H1 (cell line): ENCODE measurements around the gene ZNF358. TPM values are rescaled to one million over a fixed set of nuclear protein-coding genes. Genes with fewer than 3 reads are reported as not detected.

ENCODE experiments used
- CTBP2 ChIP-seq: IDR thresholded peaks from 2 replicates; pipeline ENCODE4 v1.7.0; 2011; ENCODE audit warnings: borderline replicate concordance, mild to moderate bottlenecking, moderate library complexity, mixed read lengths, low read length; ENCODE audit not compliant: insufficient read depth, insufficient read length
- EGR1 ChIP-seq: IDR thresholded peaks from 2 replicates; pipeline ENCODE4 v1.6.1; 2011; ENCODE audit warnings: low read depth, low read length, borderline replicate concordance
- EZH2 ChIP-seq: fragments of 200-600 bp; sonication (generic); IDR thresholded peaks from 2 replicates; pipeline ENCODE4 v1.7.1; 2012; ENCODE audit warnings: low read depth, mild to moderate bottlenecking, moderate library complexity, low read length, inconsistent platforms; ENCODE audit not compliant: severe bottlenecking
- POLR2AphosphoS5 ChIP-seq: IDR thresholded peaks from 2 replicates; pipeline ENCODE4 v1.6.1; 2011; ENCODE audit warnings: low read depth, low read length
- RAD21 ChIP-seq, 2 experiments: IDR thresholded peaks in 1 of 2; conservative IDR thresholded peaks in 1 of 2; 2 replicates each; pipeline ENCODE4 v1.6.1; 2011; ENCODE audit warnings: low read depth in 2 of 2, low read length in 2 of 2, improper control_type of control experiment in 1 of 2, inconsistent platforms in 1 of 2, mild to moderate bottlenecking in 1 of 2, moderate library complexity in 1 of 2
- TAF1 ChIP-seq: IDR thresholded peaks from 2 replicates; pipeline ENCODE4 v1.6.1; 2011; ENCODE audit warnings: mild to moderate bottlenecking, low read depth, low read length
- polyA plus RNA-seq, 7 experiments: library from polyadenylated mRNA; depleted of rRNA in 3 of 7; stranded (reverse) in 5 of 7; unstranded in 2 of 7; fragments of >200 nt in 5 of 7; fragments of 200-250 nt in 2 of 7; gene quantifications; 1 replicate in 5 of 7; 2 replicates in 1 of 7; 4 replicates in 1 of 7; pipeline versions ENCODE4 v1.2.1 to v1.2.3, GENCODE V29; 2011 to 2013; ENCODE audit warnings: missing spikeins in 2 of 7, mixed read lengths in 2 of 7
- total RNA-seq: library from RNA; stranded (reverse); fragmentation: NEBNext Ultra II Directional; extraction: Animal tissue kit (Norgen Biotek cat#: 25700); gene quantifications from 2 replicates; pipeline ENCODE4 v1.2.1, GENCODE V29; 2021
- TF ChIP-seq, protein P1 (sequence below): fragments of 300-600 bp; sonication (generic); IDR thresholded peaks from 2 replicates; pipeline ENCODE4 v1.7.1; 2012; ENCODE audit warnings: low read length, moderate library complexity, mild to moderate bottlenecking, inconsistent platforms; ENCODE audit not compliant: insufficient replicate concordance
- TF ChIP-seq, protein P2 (sequence below), 3 experiments: IDR thresholded peaks; 1 replicate in 2 of 3; 2 replicates in 1 of 3; pipeline versions ENCODE4 v1.5.1 to v1.6.1; 2011; ENCODE audit warnings: low read length in 3 of 3, mild to moderate bottlenecking in 3 of 3, inconsistent platforms in 2 of 3, low read depth in 1 of 3, moderate library complexity in 1 of 3; ENCODE audit not compliant: insufficient read depth in 1 of 3; ENCODE audit errors: control extremely low read depth in 1 of 3

Gene ZNF358
- total and polyA plus RNA-seq, 2 of the 8 experiments (the other 6 are each of a cell fraction or from before 2014, with no cell fraction given): 40.0 to 60.3 TPM

DNA sequence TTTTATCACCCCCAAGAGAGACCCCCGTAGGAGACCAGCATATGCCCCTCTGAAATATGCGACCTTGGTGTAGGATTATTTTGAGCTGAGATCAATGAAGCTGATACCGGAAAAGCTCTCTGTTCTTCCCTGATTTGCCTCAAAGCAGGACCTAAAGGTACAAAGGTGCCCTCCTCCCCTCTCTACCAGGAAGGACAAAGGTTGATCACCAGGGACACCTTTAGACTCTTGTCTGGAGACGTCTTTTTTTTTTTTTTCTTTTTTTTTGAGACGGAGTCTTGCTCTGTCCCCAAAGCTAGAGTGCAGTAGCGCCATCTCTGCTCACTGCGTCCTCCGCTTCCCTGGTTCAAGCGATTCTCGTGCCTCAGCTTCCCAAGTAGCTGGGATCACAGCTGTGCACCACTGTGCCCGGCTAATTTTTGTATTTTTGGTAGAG is 26.3 kb upstream of the ZNF358 start (continued):
- TF ChIP-seq, protein P1, sequence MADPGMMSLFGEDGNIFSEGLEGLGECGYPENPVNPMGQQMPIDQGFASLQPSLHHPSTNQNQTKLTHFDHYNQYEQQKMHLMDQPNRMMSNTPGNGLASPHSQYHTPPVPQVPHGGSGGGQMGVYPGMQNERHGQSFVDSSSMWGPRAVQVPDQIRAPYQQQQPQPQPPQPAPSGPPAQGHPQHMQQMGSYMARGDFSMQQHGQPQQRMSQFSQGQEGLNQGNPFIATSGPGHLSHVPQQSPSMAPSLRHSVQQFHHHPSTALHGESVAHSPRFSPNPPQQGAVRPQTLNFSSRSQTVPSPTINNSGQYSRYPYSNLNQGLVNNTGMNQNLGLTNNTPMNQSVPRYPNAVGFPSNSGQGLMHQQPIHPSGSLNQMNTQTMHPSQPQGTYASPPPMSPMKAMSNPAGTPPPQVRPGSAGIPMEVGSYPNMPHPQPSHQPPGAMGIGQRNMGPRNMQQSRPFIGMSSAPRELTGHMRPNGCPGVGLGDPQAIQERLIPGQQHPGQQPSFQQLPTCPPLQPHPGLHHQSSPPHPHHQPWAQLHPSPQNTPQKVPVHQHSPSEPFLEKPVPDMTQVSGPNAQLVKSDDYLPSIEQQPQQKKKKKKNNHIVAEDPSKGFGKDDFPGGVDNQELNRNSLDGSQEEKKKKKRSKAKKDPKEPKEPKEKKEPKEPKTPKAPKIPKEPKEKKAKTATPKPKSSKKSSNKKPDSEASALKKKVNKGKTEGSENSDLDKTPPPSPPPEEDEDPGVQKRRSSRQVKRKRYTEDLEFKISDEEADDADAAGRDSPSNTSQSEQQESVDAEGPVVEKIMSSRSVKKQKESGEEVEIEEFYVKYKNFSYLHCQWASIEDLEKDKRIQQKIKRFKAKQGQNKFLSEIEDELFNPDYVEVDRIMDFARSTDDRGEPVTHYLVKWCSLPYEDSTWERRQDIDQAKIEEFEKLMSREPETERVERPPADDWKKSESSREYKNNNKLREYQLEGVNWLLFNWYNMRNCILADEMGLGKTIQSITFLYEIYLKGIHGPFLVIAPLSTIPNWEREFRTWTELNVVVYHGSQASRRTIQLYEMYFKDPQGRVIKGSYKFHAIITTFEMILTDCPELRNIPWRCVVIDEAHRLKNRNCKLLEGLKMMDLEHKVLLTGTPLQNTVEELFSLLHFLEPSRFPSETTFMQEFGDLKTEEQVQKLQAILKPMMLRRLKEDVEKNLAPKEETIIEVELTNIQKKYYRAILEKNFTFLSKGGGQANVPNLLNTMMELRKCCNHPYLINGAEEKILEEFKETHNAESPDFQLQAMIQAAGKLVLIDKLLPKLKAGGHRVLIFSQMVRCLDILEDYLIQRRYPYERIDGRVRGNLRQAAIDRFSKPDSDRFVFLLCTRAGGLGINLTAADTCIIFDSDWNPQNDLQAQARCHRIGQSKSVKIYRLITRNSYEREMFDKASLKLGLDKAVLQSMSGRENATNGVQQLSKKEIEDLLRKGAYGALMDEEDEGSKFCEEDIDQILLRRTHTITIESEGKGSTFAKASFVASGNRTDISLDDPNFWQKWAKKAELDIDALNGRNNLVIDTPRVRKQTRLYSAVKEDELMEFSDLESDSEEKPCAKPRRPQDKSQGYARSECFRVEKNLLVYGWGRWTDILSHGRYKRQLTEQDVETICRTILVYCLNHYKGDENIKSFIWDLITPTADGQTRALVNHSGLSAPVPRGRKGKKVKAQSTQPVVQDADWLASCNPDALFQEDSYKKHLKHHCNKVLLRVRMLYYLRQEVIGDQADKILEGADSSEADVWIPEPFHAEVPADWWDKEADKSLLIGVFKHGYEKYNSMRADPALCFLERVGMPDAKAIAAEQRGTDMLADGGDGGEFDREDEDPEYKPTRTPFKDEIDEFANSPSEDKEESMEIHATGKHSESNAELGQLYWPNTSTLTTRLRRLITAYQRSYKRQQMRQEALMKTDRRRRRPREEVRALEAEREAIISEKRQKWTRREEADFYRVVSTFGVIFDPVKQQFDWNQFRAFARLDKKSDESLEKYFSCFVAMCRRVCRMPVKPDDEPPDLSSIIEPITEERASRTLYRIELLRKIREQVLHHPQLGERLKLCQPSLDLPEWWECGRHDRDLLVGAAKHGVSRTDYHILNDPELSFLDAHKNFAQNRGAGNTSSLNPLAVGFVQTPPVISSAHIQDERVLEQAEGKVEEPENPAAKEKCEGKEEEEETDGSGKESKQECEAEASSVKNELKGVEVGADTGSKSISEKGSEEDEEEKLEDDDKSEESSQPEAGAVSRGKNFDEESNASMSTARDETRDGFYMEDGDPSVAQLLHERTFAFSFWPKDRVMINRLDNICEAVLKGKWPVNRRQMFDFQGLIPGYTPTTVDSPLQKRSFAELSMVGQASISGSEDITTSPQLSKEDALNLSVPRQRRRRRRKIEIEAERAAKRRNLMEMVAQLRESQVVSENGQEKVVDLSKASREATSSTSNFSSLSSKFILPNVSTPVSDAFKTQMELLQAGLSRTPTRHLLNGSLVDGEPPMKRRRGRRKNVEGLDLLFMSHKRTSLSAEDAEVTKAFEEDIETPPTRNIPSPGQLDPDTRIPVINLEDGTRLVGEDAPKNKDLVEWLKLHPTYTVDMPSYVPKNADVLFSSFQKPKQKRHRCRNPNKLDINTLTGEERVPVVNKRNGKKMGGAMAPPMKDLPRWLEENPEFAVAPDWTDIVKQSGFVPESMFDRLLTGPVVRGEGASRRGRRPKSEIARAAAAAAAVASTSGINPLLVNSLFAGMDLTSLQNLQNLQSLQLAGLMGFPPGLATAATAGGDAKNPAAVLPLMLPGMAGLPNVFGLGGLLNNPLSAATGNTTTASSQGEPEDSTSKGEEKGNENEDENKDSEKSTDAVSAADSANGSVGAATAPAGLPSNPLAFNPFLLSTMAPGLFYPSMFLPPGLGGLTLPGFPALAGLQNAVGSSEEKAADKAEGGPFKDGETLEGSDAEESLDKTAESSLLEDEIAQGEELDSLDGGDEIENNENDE: no peak
- no peak for TF ChIP-seq POLR2AphosphoS5
- TF ChIP-seq CTBP2: no peak
- 0 out of 2 replicates have a peak, but pooled peaks have one; percentile 22 for TF ChIP-seq TAF1
- TF ChIP-seq RAD21 (IDR thresholded peaks at IDR 0.05 in 1 of 2, conservative IDR thresholded peaks at IDR 0.05 in 1 of 2; ENCODE audit: low read depth in 2 of 2, low read length in 2 of 2): peak in 1 of 2 experiments; percentile 3; a peak in 1 of 4 replicates
- TF ChIP-seq EGR1: no peak
- TF ChIP-seq EZH2: no peak
- TF ChIP-seq, protein P2, sequence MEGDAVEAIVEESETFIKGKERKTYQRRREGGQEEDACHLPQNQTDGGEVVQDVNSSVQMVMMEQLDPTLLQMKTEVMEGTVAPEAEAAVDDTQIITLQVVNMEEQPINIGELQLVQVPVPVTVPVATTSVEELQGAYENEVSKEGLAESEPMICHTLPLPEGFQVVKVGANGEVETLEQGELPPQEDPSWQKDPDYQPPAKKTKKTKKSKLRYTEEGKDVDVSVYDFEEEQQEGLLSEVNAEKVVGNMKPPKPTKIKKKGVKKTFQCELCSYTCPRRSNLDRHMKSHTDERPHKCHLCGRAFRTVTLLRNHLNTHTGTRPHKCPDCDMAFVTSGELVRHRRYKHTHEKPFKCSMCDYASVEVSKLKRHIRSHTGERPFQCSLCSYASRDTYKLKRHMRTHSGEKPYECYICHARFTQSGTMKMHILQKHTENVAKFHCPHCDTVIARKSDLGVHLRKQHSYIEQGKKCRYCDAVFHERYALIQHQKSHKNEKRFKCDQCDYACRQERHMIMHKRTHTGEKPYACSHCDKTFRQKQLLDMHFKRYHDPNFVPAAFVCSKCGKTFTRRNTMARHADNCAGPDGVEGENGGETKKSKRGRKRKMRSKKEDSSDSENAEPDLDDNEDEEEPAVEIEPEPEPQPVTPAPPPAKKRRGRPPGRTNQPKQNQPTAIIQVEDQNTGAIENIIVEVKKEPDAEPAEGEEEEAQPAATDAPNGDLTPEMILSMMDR (IDR thresholded peaks at IDR 0.05; ENCODE audit: control extremely low read depth in 1 of 3, insufficient read depth in 1 of 3, low read depth in 1 of 3, low read length in 3 of 3): peak in 2 of 3 experiments; percentile 6 to 10; a peak in 2 of 4 replicates
